GM13977 (cell line): Measurements from ENCODE around the gene ADAMTS12.

Experiments used
- DNase-seq: peaks from one replicate; pipeline ENCODE4 v3.0.0; 2012; ENCODE audit warnings: low spot score
- in situ Hi-C: fragments of 300-500 bp; cut with MboI; formaldehyde crosslinking; loops from one replicate; pipeline ENCODE4 v1.12.0; 2022; ENCODE audit warnings: low sequenced_read_pairs, low pct_unique_long_range_greater_than_20kb, mixed read lengths, inconsistent platforms; ENCODE audit not compliant: unreplicated experiment
- TF ChIP-seq, protein P1 (sequence below): IDR thresholded peaks from 2 replicates; pipeline ENCODE4 v1.5.1; 2012; ENCODE audit warnings: mild to moderate bottlenecking, control low read depth; ENCODE audit not compliant: insufficient read depth; ENCODE audit errors: extremely low read depth, missing control alignments

Gene ADAMTS12

DNA sequence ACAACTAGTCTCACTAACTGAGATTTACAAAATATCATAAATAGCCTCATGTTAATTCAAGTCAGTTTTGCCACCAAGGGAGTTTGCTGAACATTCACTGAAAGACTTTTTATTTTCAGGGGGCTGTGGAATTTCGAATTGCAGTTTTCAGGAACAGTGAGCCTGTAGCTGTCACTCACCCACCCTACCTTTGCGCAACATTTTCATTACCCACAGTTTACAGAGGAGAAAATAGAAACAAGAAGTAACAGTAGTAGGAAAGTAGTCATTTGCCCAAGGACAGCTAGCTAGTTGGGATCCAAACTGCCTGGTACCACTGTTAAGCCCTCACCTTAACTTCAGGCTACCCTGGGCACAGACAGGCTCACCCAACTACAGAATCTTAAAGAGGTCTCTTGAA, 154.1 kb downstream of the ADAMTS12 start:
- TF ChIP-seq, protein P1, sequence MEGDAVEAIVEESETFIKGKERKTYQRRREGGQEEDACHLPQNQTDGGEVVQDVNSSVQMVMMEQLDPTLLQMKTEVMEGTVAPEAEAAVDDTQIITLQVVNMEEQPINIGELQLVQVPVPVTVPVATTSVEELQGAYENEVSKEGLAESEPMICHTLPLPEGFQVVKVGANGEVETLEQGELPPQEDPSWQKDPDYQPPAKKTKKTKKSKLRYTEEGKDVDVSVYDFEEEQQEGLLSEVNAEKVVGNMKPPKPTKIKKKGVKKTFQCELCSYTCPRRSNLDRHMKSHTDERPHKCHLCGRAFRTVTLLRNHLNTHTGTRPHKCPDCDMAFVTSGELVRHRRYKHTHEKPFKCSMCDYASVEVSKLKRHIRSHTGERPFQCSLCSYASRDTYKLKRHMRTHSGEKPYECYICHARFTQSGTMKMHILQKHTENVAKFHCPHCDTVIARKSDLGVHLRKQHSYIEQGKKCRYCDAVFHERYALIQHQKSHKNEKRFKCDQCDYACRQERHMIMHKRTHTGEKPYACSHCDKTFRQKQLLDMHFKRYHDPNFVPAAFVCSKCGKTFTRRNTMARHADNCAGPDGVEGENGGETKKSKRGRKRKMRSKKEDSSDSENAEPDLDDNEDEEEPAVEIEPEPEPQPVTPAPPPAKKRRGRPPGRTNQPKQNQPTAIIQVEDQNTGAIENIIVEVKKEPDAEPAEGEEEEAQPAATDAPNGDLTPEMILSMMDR: no peak
- in situ Hi-C loops: no loop called here
- no peak for DNase-seq

DNA sequence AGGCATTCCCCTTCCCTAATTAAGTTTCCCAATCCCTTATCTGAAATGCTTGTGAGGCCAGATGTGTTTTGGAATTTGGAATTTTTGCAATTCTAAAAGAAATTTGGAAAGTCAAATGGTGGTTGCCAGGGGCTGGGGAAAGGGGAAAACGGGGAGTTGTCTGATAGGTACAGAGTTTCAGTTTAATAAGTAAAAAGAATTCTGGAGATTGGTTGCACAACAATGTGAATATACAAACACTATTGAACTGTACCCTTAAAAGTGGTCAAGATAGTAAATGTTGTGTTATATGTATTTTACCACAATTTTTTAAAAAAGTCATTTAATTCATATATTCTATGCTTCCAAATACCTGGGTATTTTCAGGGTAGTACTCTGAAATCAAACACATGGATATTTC, 154.5 kb downstream of the ADAMTS12 start:
- DNase-seq: no peak
- TF ChIP-seq, protein P1: no peak
- in situ Hi-C loops: no loop called here

GRCh38 chr5:33736510-33736909, 155.3 kb downstream of the ADAMTS12 start:
- no peak for DNase-seq
- TF ChIP-seq, protein P1: no peak
- in situ Hi-C loops: no loop called here

GRCh38 chr5:33735072-33735471, 156.7 kb downstream of the ADAMTS12 start:
- in situ Hi-C loops: no loop called here
- TF ChIP-seq, protein P1: no peak
- no peak for DNase-seq

GRCh38 chr5:33734537-33734936, 157.3 kb downstream of the ADAMTS12 start:
- TF ChIP-seq, protein P1: no peak
- DNase-seq: no peak
- in situ Hi-C loops: no loop called here

DNA sequence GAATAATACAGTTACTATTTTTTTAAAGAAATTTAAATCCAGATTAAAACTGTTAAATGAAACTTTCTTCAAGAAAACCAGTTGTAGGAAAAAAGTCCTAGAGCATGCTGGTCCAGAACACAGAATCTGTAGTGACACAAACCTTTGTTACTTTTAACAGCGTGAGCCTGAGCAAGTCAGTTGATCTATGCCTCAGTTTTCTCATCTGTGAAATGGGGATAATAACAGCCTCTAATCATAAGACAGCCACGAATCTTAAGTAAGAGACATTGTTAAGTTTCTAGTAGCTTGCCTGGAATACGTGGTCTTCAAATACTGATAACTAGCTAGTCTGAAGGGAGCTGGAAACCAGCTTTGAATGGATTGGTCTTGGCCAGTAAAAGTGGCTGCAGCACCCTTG, 158.6 kb downstream of the ADAMTS12 start:
- in situ Hi-C loops: no loop called here
- TF ChIP-seq, protein P1: no peak

More for the DNA sequence above, 158.6 kb downstream of the ADAMTS12 start:
- DNase-seq: no peak
